SHP77 (cell line): Measurements from ENCODE around the gene OR5M11.
"Not testable (repeated sequence)": the region's sequence is repeated elsewhere in the genome, so short reads cannot be mapped to it uniquely, and the experiment has no call there.

Experiments
- DNase-seq, 2 experiments: peaks; one replicate each; lab custom pipeline; 2025; lab: John Stamatoyannopoulos, UW

OR5M11 gene

DNA sequence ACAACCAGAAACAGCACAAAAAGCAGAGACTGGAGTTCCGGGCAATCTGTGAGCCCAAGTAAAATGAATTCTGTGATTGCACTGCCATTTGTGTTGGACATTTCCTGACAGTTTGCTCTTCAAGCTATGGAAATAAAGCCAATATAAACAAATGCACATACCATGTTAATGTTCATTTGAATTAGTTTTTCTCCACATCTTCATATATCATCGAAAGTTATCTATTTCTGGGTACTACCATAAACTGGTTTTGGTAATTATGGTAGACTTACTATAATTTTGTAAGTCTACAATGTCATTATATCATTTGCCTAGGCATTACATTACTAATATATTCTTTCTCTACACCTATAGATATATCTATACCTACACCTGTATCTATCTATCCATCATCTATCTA lies at the start of gene OR5M11:
OR5M11 (minus strand) TSS at position 101 of the 400 bp plus-strand sequence; CDS start at position 101, 0 bp downstream.
- no peak for DNase-seq

DNA sequence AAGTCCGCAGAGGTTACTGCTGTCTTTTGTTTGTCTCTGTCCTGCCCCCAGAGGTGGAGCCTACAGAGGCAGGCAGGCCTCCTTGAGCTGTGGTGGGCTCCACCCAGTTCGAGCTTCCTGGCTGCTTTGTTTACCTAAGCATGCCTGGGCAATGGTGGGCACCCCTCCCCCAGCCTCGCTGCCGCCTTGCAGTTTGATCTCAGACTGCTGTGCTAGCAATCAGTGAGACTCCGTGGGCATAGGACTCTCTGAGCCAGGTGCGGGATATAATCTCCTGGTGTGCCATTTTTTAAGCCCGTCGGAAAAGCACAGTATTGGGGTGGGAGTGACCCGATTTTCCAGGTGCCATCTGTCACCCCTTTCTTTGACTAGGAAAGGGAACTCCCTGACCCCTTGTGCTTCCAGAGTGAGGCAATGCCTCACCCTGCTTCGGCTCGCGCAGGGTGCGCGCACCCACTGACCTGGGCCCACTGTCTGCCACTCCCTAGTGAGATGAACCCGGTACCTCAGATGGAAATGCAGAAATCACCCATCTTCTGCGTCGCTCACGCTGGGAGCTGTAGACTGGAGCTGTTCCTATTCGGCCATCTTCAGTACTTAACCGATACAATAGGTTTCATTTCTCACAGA lies 49.1 kb upstream of the OR5M11 start:
- DNase-seq, result not testable (repeated sequence)

- DNase-seq, result no peak
Measured at GRCh38 chr11:56577621-56578020, 34.6 kb upstream of the OR5M11 start, which contains the start of gene OR5M10. Gene OR5M10, minus strand, starts transcription at chr11:56577721. Its CDS starts 0 bp downstream, at chr11:56577721.

- DNase-seq, result no peak
Measured at GRCh38 chr11:56558574-56558973, 15.5 kb upstream of the OR5M11 start.

- not testable (repeated sequence) for DNase-seq
Measured at GRCh38 chr11:56554691-56555090, 11.6 kb upstream of the OR5M11 start.

DNA sequence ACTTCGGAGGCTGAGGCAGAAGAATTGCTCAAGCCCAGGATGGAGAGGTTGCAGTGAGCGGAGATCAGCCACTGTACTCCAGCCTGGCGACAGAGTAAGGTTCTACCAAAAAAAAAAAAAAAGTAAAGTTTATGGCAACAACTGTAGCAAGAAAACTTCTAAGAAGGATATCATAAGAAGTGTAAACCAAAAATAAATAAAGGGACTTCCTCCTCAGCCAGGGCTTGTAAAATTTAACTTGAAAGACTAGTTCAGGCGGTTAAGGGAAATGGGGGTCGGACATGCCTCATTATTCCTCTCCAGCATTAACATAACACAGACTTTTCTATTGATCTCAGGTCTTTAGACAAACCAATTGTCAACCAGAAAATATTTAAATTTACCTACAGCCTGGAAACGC lies 2.5 kb upstream of the OR5M11 start:
- no peak for DNase-seq

- no peak for DNase-seq
Measured at GRCh38 chr11:56543739-56544138, 682 bp upstream of the OR5M11 start.

DNA sequence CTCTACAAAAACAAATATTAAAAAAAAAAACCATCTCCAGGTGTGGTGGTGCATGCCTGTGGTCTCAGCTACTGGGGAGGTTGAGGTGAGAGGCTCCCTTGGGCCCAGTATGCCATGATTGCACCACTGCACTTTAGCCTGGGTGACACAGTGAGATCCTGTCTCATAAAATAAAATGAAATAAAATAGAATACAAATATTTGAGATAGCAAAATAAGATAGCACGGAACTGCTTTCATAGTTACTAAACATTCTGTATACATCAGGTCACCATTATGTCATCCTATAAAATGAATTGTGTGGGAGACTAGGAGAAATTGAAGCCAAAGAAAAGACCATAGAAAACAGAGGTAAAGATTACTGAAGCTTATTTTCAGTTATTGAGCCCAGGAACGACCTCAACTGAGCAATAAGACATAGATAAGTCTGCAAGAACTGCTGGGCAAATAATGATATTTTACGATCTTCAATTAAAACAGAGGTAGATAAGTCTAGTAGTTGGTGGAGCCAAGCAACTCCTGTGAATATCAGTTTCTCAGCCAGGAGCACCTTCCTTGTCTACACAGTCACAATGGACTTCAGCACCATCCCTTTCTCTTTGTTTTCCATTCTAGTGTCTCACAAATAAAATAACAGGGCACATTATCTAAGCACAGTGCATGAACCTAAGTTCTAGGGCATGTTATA lies 9.9 kb downstream of the OR5M11 start:
- no peak for DNase-seq

DNA sequence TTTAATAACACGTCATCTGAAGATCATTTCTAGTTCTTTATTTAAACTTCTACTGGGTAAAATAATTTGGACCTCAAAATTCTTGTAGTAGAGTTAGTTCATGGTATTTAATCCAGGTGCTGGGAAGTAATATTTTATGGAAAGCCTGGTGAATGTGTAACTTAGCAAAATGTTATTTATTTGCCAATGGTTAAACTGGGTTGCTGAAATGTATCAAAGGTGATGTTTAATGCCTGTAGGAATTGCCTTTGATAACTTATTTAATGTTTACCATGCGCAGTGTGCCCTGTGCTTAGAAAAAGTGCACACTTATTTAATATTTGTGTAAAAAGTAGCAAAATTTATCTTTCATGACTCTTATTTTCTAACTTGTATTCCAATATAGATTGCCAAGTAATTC lies 11.2 kb downstream of the OR5M11 start:
- no peak for DNase-seq

GRCh38 chr11:56522008-56522407 lies 21.0 kb downstream of the OR5M11 start:
- peak in 1 of 2 experiments; percentile 5 for DNase-seq

DNA sequence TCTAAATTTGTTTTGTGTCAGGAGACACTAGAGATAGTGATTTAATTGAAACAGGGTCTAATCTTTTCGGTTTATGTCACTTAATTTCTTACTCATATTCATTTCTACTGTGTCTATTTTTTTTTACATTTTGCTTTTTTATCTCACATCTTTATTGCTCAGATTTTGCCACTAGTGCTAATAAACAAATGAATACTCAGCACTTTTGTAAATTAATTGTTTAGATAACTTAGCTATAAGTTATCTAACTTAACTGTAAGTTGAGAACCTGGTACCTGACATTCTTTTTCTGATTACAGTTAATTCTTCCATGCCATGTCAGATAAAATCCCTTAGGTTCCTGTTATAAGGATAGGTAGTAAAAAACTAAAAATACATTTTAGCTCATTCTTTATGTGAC lies 29.8 kb downstream of the OR5M11 start:
- no peak for DNase-seq

DNA sequence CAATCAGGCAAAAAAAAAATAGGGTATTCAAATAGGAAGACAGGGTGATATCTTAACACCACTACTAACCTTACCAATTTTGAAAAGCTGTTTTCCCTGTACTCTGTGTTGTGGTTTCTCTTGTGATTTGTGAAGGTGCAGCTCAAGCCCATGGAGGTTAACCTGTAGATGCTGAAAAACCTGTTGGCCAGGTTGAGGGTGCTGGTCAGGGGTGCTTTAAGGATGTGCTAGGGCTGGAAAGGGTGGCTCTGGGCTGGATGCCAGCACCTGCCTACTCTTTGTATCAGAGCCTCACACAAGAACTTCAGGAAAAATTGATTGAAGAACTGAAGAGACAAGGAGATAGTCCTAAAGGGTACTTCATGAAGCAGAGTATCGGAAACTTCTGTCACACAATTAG lies 33.6 kb downstream of the OR5M11 start:
- no peak for DNase-seq

DNA sequence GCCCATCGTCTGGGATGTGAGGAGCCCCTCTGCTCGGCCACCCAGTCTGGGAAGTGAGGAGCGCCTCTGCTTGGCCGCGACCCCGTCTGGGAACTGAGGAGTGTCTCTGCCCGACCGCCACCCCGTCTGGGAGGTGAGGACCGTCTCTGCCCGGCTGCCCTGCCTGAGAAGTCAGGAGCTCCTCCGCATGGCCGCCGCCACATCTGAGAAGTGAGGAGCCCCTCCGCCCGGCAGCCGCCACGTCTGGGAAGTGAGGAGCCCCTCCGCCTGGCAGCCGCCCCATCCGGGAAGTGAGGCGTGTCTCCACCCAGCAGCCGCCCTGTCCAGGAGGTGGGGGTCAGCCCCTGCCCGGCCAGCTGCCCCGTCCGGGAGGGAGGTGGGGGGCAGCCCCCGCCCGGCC lies 46.0 kb downstream of the OR5M11 start:
- no peak for DNase-seq

GRCh38 chr11:56495117-56495516 lies 47.9 kb downstream of the OR5M11 start:
- no peak for DNase-seq
